Measurements from ENCODE around the gene B4GALT6. TPM values are rescaled to one million over a fixed set of nuclear protein-coding genes. Genes with fewer than 3 reads are reported as not detected.

B4GALT6 gene
- total RNA-seq, 1 experiment from 2014 or later = 22.0 TPM

- CTCF ChIA-PET = interaction anchor here (0.8 to 1.3 kb wide), 2 partner anchors 28 to 612 kb away, joined by 3 read pairs; no protein-coding TSS in a partner anchor
- Mint-ChIP-seq H3K36me3 (ENCODE audit: insufficient read depth, unreplicated experiment) (peaks cover 5% of the 10 kb centered on the region), H3K27me3 (ENCODE audit: unreplicated experiment) (no peaks in the 10 kb centered on the region), H3K4me1 (ENCODE audit: low read depth, unreplicated experiment) (peaks cover 10% of the 10 kb centered on the region), H3K4me3 (ENCODE audit: low read depth, unreplicated experiment) (no peak overlapping the region), H3K27ac (ENCODE audit: unreplicated experiment) (no peak overlapping the region), H3K9me3 (ENCODE audit: low read depth, unreplicated experiment) (no peaks in the 10 kb centered on the region)
- no TSS peak for BruUV-seq (replicated peaks)
- TF ChIP-seq CTCF (IDR thresholded peaks at IDR 0.05; ENCODE audit: unreplicated experiment) = no peak
- DNase-seq = no peak
- intact Hi-C loops (cut with micrococcal nuclease; ENCODE audit: unreplicated experiment) = no loop called here
Measured at GRCh38 chr18:31710826-31711225, 26.4 kb upstream of the B4GALT6 start.

GRCh38 chr18:31707815-31708214, 23.4 kb upstream of the B4GALT6 start:
- H3K9me3 Mint-ChIP-seq (ENCODE audit: low read depth, unreplicated experiment) = no peaks in the 10 kb centered on the region
- intact Hi-C loops (cut with micrococcal nuclease; ENCODE audit: unreplicated experiment) = no loop called here
- DNase-seq = no peak
- TF ChIP-seq CTCF (IDR thresholded peaks at IDR 0.05; ENCODE audit: unreplicated experiment) = no peak
- H3K4me1 Mint-ChIP-seq (ENCODE audit: low read depth, unreplicated experiment) = peaks cover 10% of the 10 kb centered on the region
- peaks cover 5% of the 10 kb centered on the region for H3K36me3 Mint-ChIP-seq (ENCODE audit: insufficient read depth, unreplicated experiment)
- H3K27ac Mint-ChIP-seq (ENCODE audit: unreplicated experiment) = no peak overlapping the region
- no TSS peak for BruUV-seq (replicated peaks)
- CTCF ChIA-PET = no interaction called here
- H3K27me3 Mint-ChIP-seq (ENCODE audit: unreplicated experiment) = no peaks in the 10 kb centered on the region
- H3K4me3 Mint-ChIP-seq (ENCODE audit: low read depth, unreplicated experiment) = no peak overlapping the region

DNA sequence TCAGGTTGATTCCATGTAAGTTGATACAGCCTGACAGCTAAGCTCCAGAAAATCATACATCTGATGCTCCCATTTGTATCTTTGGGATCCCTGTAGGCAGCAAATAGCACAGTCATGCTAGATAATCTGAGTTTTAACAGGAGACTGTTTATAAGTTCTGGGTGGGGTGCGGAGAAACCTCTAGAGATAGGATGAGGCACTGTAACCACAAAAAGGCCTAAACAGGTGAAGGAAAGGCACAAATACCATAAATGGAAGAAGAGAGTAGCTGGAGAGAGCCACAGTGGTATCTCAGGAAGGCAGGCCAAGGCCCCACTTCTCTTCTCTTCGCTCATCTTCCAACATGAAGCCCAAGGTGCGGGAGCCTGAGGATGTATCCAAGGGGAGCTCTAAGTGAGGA, 18.1 kb upstream of the B4GALT6 start:
- intact Hi-C loops (cut with micrococcal nuclease; ENCODE audit: unreplicated experiment) = no loop called here
- no TSS peak for BruUV-seq (replicated peaks)
- no peak overlapping the region for H3K4me3 Mint-ChIP-seq (ENCODE audit: low read depth, unreplicated experiment)
- no peaks in the 10 kb centered on the region for H3K27me3 Mint-ChIP-seq (ENCODE audit: unreplicated experiment)
- CTCF ChIA-PET = no interaction called here
- peaks cover 9% of the 10 kb centered on the region for H3K4me1 Mint-ChIP-seq (ENCODE audit: low read depth, unreplicated experiment)
- H3K9me3 Mint-ChIP-seq (ENCODE audit: low read depth, unreplicated experiment) = peaks cover 2% of the 10 kb centered on the region
- no peak for TF ChIP-seq CTCF (IDR thresholded peaks at IDR 0.05; ENCODE audit: unreplicated experiment)
- H3K36me3 Mint-ChIP-seq (ENCODE audit: insufficient read depth, unreplicated experiment) = peaks cover 18% of the 10 kb centered on the region
- DNase-seq = no peak
- no peak overlapping the region for H3K27ac Mint-ChIP-seq (ENCODE audit: unreplicated experiment)

DNA sequence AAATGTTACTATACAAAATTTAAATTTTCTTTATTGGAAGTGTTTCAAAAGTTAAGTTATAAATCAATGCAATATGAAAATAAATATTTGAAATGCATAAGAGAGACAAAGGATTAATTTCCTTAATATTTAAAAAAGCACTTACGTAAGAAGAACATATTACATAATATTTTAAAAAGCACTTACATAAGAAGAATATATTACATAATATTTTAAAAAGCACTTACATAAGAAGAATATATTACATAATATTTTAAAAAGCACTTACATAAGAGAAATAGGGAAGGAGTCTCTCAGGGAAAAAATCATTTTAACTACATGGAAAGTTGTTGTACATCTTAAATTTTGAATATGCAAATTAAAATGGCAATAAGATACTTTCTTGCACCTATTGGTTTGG, 17.4 kb upstream of the B4GALT6 start:
- H3K9me3 Mint-ChIP-seq (ENCODE audit: low read depth, unreplicated experiment) = peaks cover 2% of the 10 kb centered on the region
- intact Hi-C loops (cut with micrococcal nuclease; ENCODE audit: unreplicated experiment) = no loop called here
- H3K36me3 Mint-ChIP-seq (ENCODE audit: insufficient read depth, unreplicated experiment) = peaks cover 19% of the 10 kb centered on the region
- CTCF ChIA-PET = no interaction called here
- no peak for DNase-seq
- no peak for TF ChIP-seq CTCF (IDR thresholded peaks at IDR 0.05; ENCODE audit: unreplicated experiment)
- H3K4me1 Mint-ChIP-seq (ENCODE audit: low read depth, unreplicated experiment) = peaks cover 9% of the 10 kb centered on the region
- no peak overlapping the region for H3K27ac Mint-ChIP-seq (ENCODE audit: unreplicated experiment)
- no TSS peak for BruUV-seq (replicated peaks)
- H3K27me3 Mint-ChIP-seq (ENCODE audit: unreplicated experiment) = no peaks in the 10 kb centered on the region
- H3K4me3 Mint-ChIP-seq (ENCODE audit: low read depth, unreplicated experiment) = no peak overlapping the region
